GM23338 (cell line): Measurements from ENCODE around the gene ACHE. TPM values are rescaled to one million over a fixed set of nuclear protein-coding genes. Genes with fewer than 3 reads are reported as not detected.

Experiments used
- ATAC-seq: fragments of 200-7000 bp; cut with Tn5 transposase; 3 replicates; pipeline ENCODE4 v1.9.1; 2020
- DNase-seq: peaks from one replicate; pipeline ENCODE4 v3.0.0-alpha.2; 2015; ENCODE audit warnings: low spot score
- H2AFZ ChIP-seq: fragments of 200-600 bp; sonication (generic); 2 replicates; pipeline ENCODE4 v1.8.0; 2016; ENCODE audit warnings: antibody characterized with exemption, mild to moderate bottlenecking, moderate library complexity
- H3F3A ChIP-seq: fragments of 200-600 bp; sonication (generic); replicated peaks from 2 replicates; pipeline ENCODE4 v1.8.0; 2017; ENCODE audit warnings: antibody characterized with exemption, mixed run types, low read depth
- H3K27ac ChIP-seq: fragments of 200-600 bp; sonication (generic); 2 replicates; pipeline ENCODE4 v1.6.1; 2016; ENCODE audit warnings: low read depth
- H3K27me3 ChIP-seq: fragments of 200-600 bp; sonication (generic); 2 replicates; pipeline ENCODE4 v1.8.0; 2016; ENCODE audit warnings: mild to moderate bottlenecking, mixed run types, moderate library complexity; ENCODE audit not compliant: insufficient read depth
- H3K36me3 ChIP-seq: fragments of 200-600 bp; sonication (generic); 2 replicates; pipeline ENCODE4 v1.8.0; 2016; ENCODE audit warnings: mild to moderate bottlenecking; ENCODE audit not compliant: insufficient read depth
- H3K4me1 ChIP-seq: fragments of 200-600 bp; sonication (generic); 2 replicates; pipeline ENCODE4 v1.8.0; 2016; ENCODE audit warnings: mild to moderate bottlenecking, moderate library complexity; ENCODE audit not compliant: insufficient read depth
- H3K4me2 ChIP-seq: fragments of 200-600 bp; sonication (generic); 2 replicates; pipeline ENCODE4 v1.7.1; 2017; ENCODE audit warnings: mixed run types
- H3K4me3 ChIP-seq: fragments of 200-600 bp; sonication (generic); 2 replicates; pipeline ENCODE4 v1.6.1; 2016; ENCODE audit warnings: mixed run types
- H3K79me2 ChIP-seq: fragments of 200-600 bp; sonication (generic); replicated peaks from 2 replicates; pipeline ENCODE4 v1.8.0; 2017; ENCODE audit warnings: mild to moderate bottlenecking; ENCODE audit not compliant: insufficient read depth
- H3K9me2 ChIP-seq: fragments of 200-600 bp; sonication (generic); 2 replicates; pipeline ENCODE4 v1.8.0; 2017; ENCODE audit not compliant: insufficient read depth
- H4K20me1 ChIP-seq: fragments of 200-600 bp; sonication (generic); replicated peaks from 2 replicates; pipeline ENCODE4 v1.8.0; 2017; ENCODE audit warnings: mild to moderate bottlenecking; ENCODE audit not compliant: insufficient read depth
- H3K27ac Mint-ChIP-seq: 2 replicates; pipeline ENCODE4 v1.8.0; 2020; ENCODE audit warnings: inconsistent platforms, mild to moderate bottlenecking, moderate library complexity, mixed read lengths
- H3K27me3 Mint-ChIP-seq: 3 replicates; pipeline ENCODE4 v1.8.0; 2022; ENCODE audit warnings: low read depth, mild to moderate bottlenecking, moderate library complexity, mixed read lengths, inconsistent platforms; ENCODE audit not compliant: insufficient read depth, poor library complexity
- H3K36me3 Mint-ChIP-seq: 3 replicates; pipeline ENCODE4 v1.8.0; 2021; ENCODE audit warnings: low read depth, mild to moderate bottlenecking, inconsistent platforms, moderate library complexity, mixed read lengths
- H3K4me1 Mint-ChIP-seq: 3 replicates; pipeline ENCODE4 v1.8.0; 2020; ENCODE audit warnings: mild to moderate bottlenecking, inconsistent platforms, mixed read lengths
- H3K4me3 Mint-ChIP-seq: 3 replicates; pipeline ENCODE4 v1.8.0; 2021; ENCODE audit warnings: moderate library complexity, mild to moderate bottlenecking, inconsistent platforms, mixed read lengths
- H3K9me3 Mint-ChIP-seq: 3 replicates; pipeline ENCODE4 v1.8.0; 2020; ENCODE audit warnings: moderate library complexity, mild to moderate bottlenecking, inconsistent platforms, mixed read lengths
- CREB1 ChIP-seq: fragments of 250-450 bp; sonication (Bioruptor Pico); IDR thresholded peaks from 2 replicates; pipeline ENCODE4 v1.5.0; 2020; ENCODE audit warnings: low read depth, mild to moderate bottlenecking, moderate library complexity
- CTCF ChIP-seq, 2 experiments: fragments of 200-600 bp in 1 of 2; sonication (generic) in 1 of 2; conservative IDR thresholded peaks; 2 replicates each; pipeline versions ENCODE4 v1.5.1 to v1.6.1; 2016 to 2017; ENCODE audit warnings: antibody characterized with exemption in 2 of 2, low read depth in 2 of 2, mild to moderate bottlenecking in 2 of 2, moderate library complexity in 1 of 2
- ETS1 ChIP-seq: IDR thresholded peaks from 2 replicates; pipeline ENCODE4 v1.6.1; 2016; ENCODE audit warnings: antibody characterized with exemption
- EZH2 ChIP-seq: fragments of 200-600 bp; sonication (generic); IDR thresholded peaks from one replicate; pipeline ENCODE4 v1.8.0; 2017; ENCODE audit warnings: antibody characterized with exemption, mild to moderate bottlenecking, low read depth; ENCODE audit not compliant: unreplicated experiment
- JUNB ChIP-seq: IDR thresholded peaks from one replicate; pipeline ENCODE4 v1.6.1; 2016; ENCODE audit warnings: antibody characterized with exemption; ENCODE audit not compliant: unreplicated experiment
- NANOG ChIP-seq: IDR thresholded peaks from 2 replicates; pipeline ENCODE4 v1.6.1; 2016; ENCODE audit warnings: antibody characterized with exemption, borderline replicate concordance
- POLR2AphosphoS5 ChIP-seq: IDR thresholded peaks from 2 replicates; pipeline ENCODE4 v1.6.1; 2016; ENCODE audit warnings: antibody characterized with exemption, low read depth
- REST ChIP-seq: IDR thresholded peaks from one replicate; pipeline ENCODE4 v1.6.1; 2018; ENCODE audit warnings: antibody characterized with exemption; ENCODE audit not compliant: unreplicated experiment
- ZNF331 ChIP-seq: fragments of 250-450 bp; sonication (Bioruptor Pico); IDR thresholded peaks from 2 replicates; pipeline ENCODE4 v1.5.0; 2020; ENCODE audit warnings: low read depth, mild to moderate bottlenecking, moderate library complexity
- ZNF462 ChIP-seq: fragments of 250-450 bp; sonication (Bioruptor Pico); IDR thresholded peaks from 2 replicates; pipeline ENCODE4 v1.5.0; 2020; ENCODE audit warnings: mild to moderate bottlenecking, moderate library complexity
- polyA plus RNA-seq: library from polyadenylated mRNA; unstranded; fragments of >200 nt; fragmentation: Nextera tagmentation; extraction: Ambion mirVana; gene quantifications from 2 replicates; pipeline ENCODE4 v1.2.1, GENCODE V29; 2016
- total RNA-seq: library from RNA; depleted of rRNA; stranded (reverse); fragments of >200 nt; shearing (Covaris generic); gene quantifications from 2 replicates; pipeline ENCODE4 v1.2.3, GENCODE V29; 2014

The ACHE gene
- total and polyA plus RNA-seq, 2 experiments from 2014 or later, result 3.6 to 3.7 TPM

- TF ChIP-seq CTCF (conservative IDR thresholded peaks at IDR 0.05; ENCODE audit: low read depth in 2 of 2), result no peak
- TF ChIP-seq POLR2AphosphoS5, result no peak
- no peak for TF ChIP-seq ETS1
- no peak for TF ChIP-seq NANOG
These were observed 14.6 kb downstream of the ACHE start (continued) for GRCh38 chr7:100881136-100881535.

- H3K4me3 Mint-ChIP-seq, result no peak overlapping the region; the same call in 2 of the 3 replicates
- H3K27ac Mint-ChIP-seq, result peak overlapping the region; percentile 27; the same call in 1 of the 2 replicates
- peaks cover 60% of the 10 kb centered on the region for H4K20me1 ChIP-seq
- peaks cover 94% of the 10 kb centered on the region for H3K36me3 Mint-ChIP-seq
- DNase-seq (no peak), ATAC-seq (no peak)
- no peak overlapping the region for H3K27ac ChIP-seq
- H3K27me3 Mint-ChIP-seq, result peaks cover 12% of the 10 kb centered on the region
- H3K9me3 Mint-ChIP-seq, result no peaks in the 10 kb centered on the region; the same call in 2 of the 3 replicates
- H3K36me3 ChIP-seq, result peaks cover 58% of the 10 kb centered on the region
- no peaks in the 10 kb centered on the region for H3K27me3 ChIP-seq
- no peaks in the 10 kb centered on the region for H3K9me2 ChIP-seq
- H3K4me3 ChIP-seq, result no peak overlapping the region
- H3K4me1 ChIP-seq, result peaks cover 8% of the 10 kb centered on the region
- H3K4me1 Mint-ChIP-seq, result peaks cover 36% of the 10 kb centered on the region
- H3K79me2 ChIP-seq, result peaks cover 72% of the 10 kb centered on the region
- TF ChIP-seq REST, result no peak
- TF ChIP-seq CREB1 (CRISPR knock-in tag), result no peak
- no peak for TF ChIP-seq NANOG
- TF ChIP-seq ZNF462, result no peak
- no peak for TF ChIP-seq ZNF331 (CRISPR knock-in tag)
- TF ChIP-seq CTCF (conservative IDR thresholded peaks at IDR 0.05; ENCODE audit: low read depth in 2 of 2), result no peak
- TF ChIP-seq EZH2, result no peak
- no peak for TF ChIP-seq JUNB
- H3K4me2 ChIP-seq, result no peak overlapping the region
- peaks cover 36% of the 10 kb centered on the region for H3F3A ChIP-seq
- H2AFZ ChIP-seq, result no peak overlapping the region
These were observed 15.0 kb downstream of the ACHE start for GRCh38 chr7:100880645-100881044.
